HCT116 (cell line): ENCODE measurements around the gene CLCA2. TPM values are rescaled to one million over a fixed set of nuclear protein-coding genes. Genes with fewer than 3 reads are reported as not detected.

Experiments used
- ATAC-seq: fragments of 200-7000 bp; cut with Tn5 transposase; 2 replicates; pipeline ENCODE4 v1.9.1; 2020; ENCODE audit warnings: mild to moderate bottlenecking, moderate library complexity
- BruUV-seq: library from RNA; stranded (reverse); fragments of 400-500 nt; replicated peaks from 2 replicates; lab custom pipeline; 2021; lab: Mats Ljungman, UMichigan
- CTCF ChIA-PET: fragments of 300-600 bp; sonication (Branson Sonifier 250); formaldehyde crosslinking; loops from one replicate; lab custom pipeline; 2021; ENCODE audit warnings: antibody characterized with exemption; lab: Charles Lee
- POLR2A ChIA-PET: fragments of 300-600, 350-600 bp; sonication (Branson Sonifier 250); formaldehyde crosslinking; loops from one replicate; lab custom pipeline; 2021; ENCODE audit warnings: antibody characterized with exemption; lab: Charles Lee
- RAD21 ChIA-PET, 2 experiments: fragments of 300-600 bp; sonication (Branson Sonifier 250); formaldehyde crosslinking; loops; one replicate each; lab custom pipeline; 2023; ENCODE audit warnings: low total read pairs in 2 of 2; ENCODE audit not compliant: uncharacterized antibody in 2 of 2, unreplicated experiment in 2 of 2, low non-redundant PET in 1 of 2; lab: Charles Lee
- DNase-seq: peaks from one replicate; pipeline ENCODE4 v3.0.0-alpha.2; 2010; ENCODE audit warnings: low read depth, low spot score
- H2AFZ ChIP-seq: fragments of 200-600 bp; shearing (Covaris generic), sonication (generic); 2 replicates; pipeline ENCODE4 v1.6.1; 2017; ENCODE audit warnings: low read depth, mixed run types, mixed read lengths, antibody characterized with exemption, low read length; ENCODE audit not compliant: poor library complexity, severe bottlenecking
- H3K27ac ChIP-seq: 2 replicates; pipeline ENCODE4 v1.5.1; 2012; ENCODE audit warnings: low read depth, low read length
- H3K27me3 ChIP-seq: fragments of 200-600 bp; sonication (generic); 2 replicates; pipeline ENCODE4 v1.6.1; 2016; ENCODE audit warnings: mixed run types, low read length, mixed read lengths; ENCODE audit not compliant: insufficient read depth
- H3K36me3 ChIP-seq, 2 experiments: fragments of 200-500 bp in 1 of 2; fragments of 200-600 bp in 1 of 2; sonication (Bioruptor generic) in 1 of 2; sonication (generic) in 1 of 2; 2 replicates each; pipeline versions ENCODE4 v1.5.1 to v1.6.1; 2014 to 2016; ENCODE audit warnings: low read length in 2 of 2, inconsistent platforms in 1 of 2, mixed read lengths in 1 of 2, mixed run types in 1 of 2; ENCODE audit not compliant: insufficient read depth in 2 of 2, control insufficient read depth in 1 of 2
- H3K4me1 ChIP-seq, 2 experiments: fragments of 200-600 bp in 1 of 2; sonication (generic) in 1 of 2; 2 replicates each; pipeline versions ENCODE4 v1.5.1 to v1.6.1; 2012 to 2017; ENCODE audit warnings: low read length in 2 of 2, inconsistent platforms in 1 of 2, mild to moderate bottlenecking in 1 of 2, mixed read lengths in 1 of 2, mixed run types in 1 of 2, moderate library complexity in 1 of 2; ENCODE audit not compliant: insufficient read depth in 2 of 2, control insufficient read depth in 1 of 2
- H3K4me2 ChIP-seq: fragments of 200-600 bp; sonication (generic); 2 replicates; pipeline ENCODE4 v1.6.1; 2017; ENCODE audit warnings: mixed run types, low read length, mixed read lengths
- H3K4me3 ChIP-seq, 2 experiments: fragments of 200-600 bp in 1 of 2; sonication (generic) in 1 of 2; replicated peaks in 1 of 2; 2 replicates each; pipeline ENCODE4 v1.5.1; 2011 to 2016; ENCODE audit warnings: low read length in 2 of 2, control low read depth in 1 of 2, low read depth in 1 of 2, mild to moderate bottlenecking in 1 of 2, mixed read lengths in 1 of 2, mixed run types in 1 of 2
- H3K79me2 ChIP-seq: fragments of 200-600 bp; sonication (generic); 2 replicates; pipeline ENCODE4 v1.6.1; 2017; ENCODE audit warnings: mild to moderate bottlenecking, mixed run types, low read length, moderate library complexity, mixed read lengths; ENCODE audit not compliant: insufficient read depth
- H3K9ac ChIP-seq: fragments of 200-600 bp; sonication (generic); 2 replicates; pipeline ENCODE4 v1.6.1; 2016; ENCODE audit warnings: low read length, mixed read lengths
- H3K9me2 ChIP-seq: fragments of 200-600 bp; sonication (generic), shearing (Covaris generic); 2 replicates; pipeline ENCODE4 v1.6.1; 2017; ENCODE audit warnings: mixed run types, mild to moderate bottlenecking, moderate library complexity; ENCODE audit not compliant: insufficient read depth
- H3K9me3 ChIP-seq, 2 experiments: fragments of 200-500 bp in 1 of 2; fragments of 200-600 bp in 1 of 2; sonication (Bioruptor generic) in 1 of 2; sonication (generic) in 1 of 2; 2 replicates each; pipeline ENCODE4 v1.6.1; 2014 to 2017; ENCODE audit warnings: low read length in 2 of 2, mixed read lengths in 2 of 2, inconsistent platforms in 1 of 2, low read depth in 1 of 2, mild to moderate bottlenecking in 1 of 2, mixed run types in 1 of 2, moderate library complexity in 1 of 2; ENCODE audit not compliant: control insufficient read depth in 1 of 2, insufficient read depth in 1 of 2
- H4K20me1 ChIP-seq: fragments of 200-600 bp; sonication (generic), shearing (Covaris generic); 2 replicates; pipeline ENCODE4 v1.6.1; 2017; ENCODE audit warnings: mixed run types, mild to moderate bottlenecking, moderate library complexity; ENCODE audit not compliant: insufficient read depth
- EGR1 ChIP-seq: IDR thresholded peaks from 2 replicates; pipeline ENCODE4 v1.6.1; 2012; ENCODE audit warnings: low read depth
- ELF1 ChIP-seq: IDR thresholded peaks from 2 replicates; pipeline ENCODE4 v1.6.1; 2012; ENCODE audit warnings: low read depth, borderline replicate concordance
- EZH2 ChIP-seq: fragments of 200-600 bp; sonication (generic); IDR thresholded peaks from 2 replicates; pipeline ENCODE4 v1.6.1; 2017; ENCODE audit warnings: antibody characterized with exemption, mixed run types
- EZH2phosphoT487 ChIP-seq: fragments of 200-600 bp; IDR thresholded peaks from 2 replicates; pipeline ENCODE4 v1.6.1; 2018; ENCODE audit warnings: antibody characterized with exemption, borderline replicate concordance
- FOSL1 ChIP-seq: IDR thresholded peaks from 2 replicates; pipeline ENCODE4 v1.6.1; 2012; ENCODE audit warnings: low read depth
- JUND ChIP-seq: IDR thresholded peaks from 2 replicates; pipeline ENCODE4 v1.6.1; 2012
- POLR2A ChIP-seq: IDR thresholded peaks from 2 replicates; pipeline ENCODE4 v1.7.0; 2011; ENCODE audit warnings: borderline replicate concordance; ENCODE audit not compliant: insufficient read depth, insufficient read length; ENCODE audit errors: extremely low read depth
- POLR2AphosphoS5 ChIP-seq: IDR thresholded peaks from 2 replicates; pipeline ENCODE4 v1.6.1; 2011; ENCODE audit warnings: mild to moderate bottlenecking, low read depth, low read length, moderate library complexity
- RAD21 ChIP-seq: IDR thresholded peaks from 2 replicates; pipeline ENCODE4 v1.6.1; 2012; ENCODE audit warnings: low read depth, mild to moderate bottlenecking
- SIN3A ChIP-seq: IDR thresholded peaks from 2 replicates; pipeline ENCODE4 v1.6.1; 2012; ENCODE audit warnings: low read depth
- SP1 ChIP-seq: IDR thresholded peaks from 2 replicates; pipeline ENCODE4 v1.6.1; 2012; ENCODE audit warnings: low read depth
- SRF ChIP-seq: IDR thresholded peaks from 2 replicates; pipeline ENCODE4 v1.6.1; 2012; ENCODE audit warnings: low read depth
- TCF7L2 ChIP-seq: IDR thresholded peaks from 2 replicates; pipeline ENCODE4 v1.7.0; 2011; ENCODE audit warnings: borderline replicate concordance, inconsistent platforms; ENCODE audit not compliant: insufficient read depth, insufficient read length; ENCODE audit errors: extremely low read depth
- YY1 ChIP-seq: IDR thresholded peaks from 2 replicates; pipeline ENCODE4 v1.6.1; 2011; ENCODE audit warnings: low read length, low read depth, moderate library complexity, mild to moderate bottlenecking; ENCODE audit not compliant: insufficient replicate concordance; ENCODE audit errors: extremely low read depth
- ZFX ChIP-seq: fragments of 450-650 bp; IDR thresholded peaks from 2 replicates; pipeline ENCODE4 v1.6.1; 2017
- ZNF274 ChIP-seq: fragments of 200-500 bp; sonication (Bioruptor generic); IDR thresholded peaks from 2 replicates; pipeline ENCODE4 v1.6.1; 2014; ENCODE audit warnings: mild to moderate bottlenecking, low read depth, low read length, inconsistent platforms
- intact Hi-C: fragments of 100-400 bp; cut with micrococcal nuclease; formaldehyde crosslinking; loops from 2 replicates; pipeline ENCODE4 v1.10.0; 2022
- total RNA-seq: library from RNA; stranded (reverse); gene quantifications from one replicate; pipeline ENCODE4 v1.2.1, GENCODE V29; 2021; ENCODE audit not compliant: unreplicated experiment
- TF ChIP-seq, protein P1 (sequence below): IDR thresholded peaks from 2 replicates; pipeline ENCODE4 v1.6.1; 2012; ENCODE audit warnings: low read depth
- TF ChIP-seq, protein P2 (sequence below): IDR thresholded peaks from 2 replicates; pipeline ENCODE4 v1.6.1; 2012
- TF ChIP-seq, protein P3 (sequence below), 3 experiments: fragments of 200-600 bp in 1 of 3; sonication (generic) in 1 of 3; IDR thresholded peaks in 2 of 3; conservative IDR thresholded peaks in 1 of 3; 2 replicates each; pipeline ENCODE4 v1.5.1; 2012 to 2017; ENCODE audit warnings: low read depth in 2 of 3, low read length in 2 of 3, antibody characterized with exemption in 1 of 3, borderline replicate concordance in 1 of 3, control low read depth in 1 of 3, mild to moderate bottlenecking in 1 of 3, mixed read lengths in 1 of 3, mixed run types in 1 of 3, moderate library complexity in 1 of 3; ENCODE audit not compliant: insufficient read depth in 1 of 3
- TF ChIP-seq, protein P4 (sequence below): IDR thresholded peaks from 2 replicates; pipeline ENCODE4 v1.6.1; 2011; ENCODE audit warnings: mild to moderate bottlenecking, low read length, moderate library complexity; ENCODE audit not compliant: insufficient replicate concordance; ENCODE audit errors: extremely low read depth

The CLCA2 gene
- total RNA-seq, 1 experiment from 2014 or later: not detected

DNA sequence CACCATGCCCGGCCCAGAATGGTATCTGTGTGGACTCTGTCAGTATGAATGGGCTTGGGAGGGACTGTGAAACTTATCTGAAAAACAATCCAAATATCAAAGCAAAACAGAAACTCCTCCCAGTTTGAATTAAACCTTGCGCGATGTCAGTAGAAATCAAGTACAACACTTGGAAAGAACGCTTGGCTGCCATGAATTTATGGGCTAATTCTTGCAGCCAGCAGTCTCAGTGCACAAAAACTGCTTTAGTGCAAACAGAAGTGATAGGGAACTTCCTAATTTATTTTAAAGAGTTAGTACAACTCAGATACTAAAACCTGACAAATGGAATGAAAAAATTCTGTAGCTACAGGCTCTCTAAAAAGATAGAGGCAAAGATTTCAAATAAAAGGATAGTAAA, 53.3 kb downstream of the CLCA2 start:
- RAD21 ChIA-PET: no interaction called here
- H3K36me3 ChIP-seq: no peaks in the 10 kb centered on the region
- no peak for ATAC-seq
- H3K27me3 ChIP-seq: no peaks in the 10 kb centered on the region
- H3K9me2 ChIP-seq: no peaks in the 10 kb centered on the region
- H3K9me3 ChIP-seq: no peaks in the 10 kb centered on the region
- H3K27ac ChIP-seq: no peak overlapping the region
- CTCF ChIA-PET: no interaction called here
- H3K9ac ChIP-seq: no peak overlapping the region
- no peaks in the 10 kb centered on the region for H3K79me2 ChIP-seq
- no peak overlapping the region for H2AFZ ChIP-seq
- no peak overlapping the region for H3K4me2 ChIP-seq
- no peak overlapping the region for H3K4me3 ChIP-seq
- no peaks in the 10 kb centered on the region for H4K20me1 ChIP-seq
- no peaks in the 10 kb centered on the region for H3K4me1 ChIP-seq
- no TSS peak for BruUV-seq
- intact Hi-C loops: loop anchor here (10.0 kb wide), 1 partner anchor 608 kb away; no protein-coding TSS in a partner anchor
- DNase-seq: no peak
- TF ChIP-seq JUND: no peak
- TF ChIP-seq EGR1: no peak
- TF ChIP-seq POLR2AphosphoS5: no peak
- no peak for TF ChIP-seq EZH2phosphoT487
- TF ChIP-seq, protein P1, sequence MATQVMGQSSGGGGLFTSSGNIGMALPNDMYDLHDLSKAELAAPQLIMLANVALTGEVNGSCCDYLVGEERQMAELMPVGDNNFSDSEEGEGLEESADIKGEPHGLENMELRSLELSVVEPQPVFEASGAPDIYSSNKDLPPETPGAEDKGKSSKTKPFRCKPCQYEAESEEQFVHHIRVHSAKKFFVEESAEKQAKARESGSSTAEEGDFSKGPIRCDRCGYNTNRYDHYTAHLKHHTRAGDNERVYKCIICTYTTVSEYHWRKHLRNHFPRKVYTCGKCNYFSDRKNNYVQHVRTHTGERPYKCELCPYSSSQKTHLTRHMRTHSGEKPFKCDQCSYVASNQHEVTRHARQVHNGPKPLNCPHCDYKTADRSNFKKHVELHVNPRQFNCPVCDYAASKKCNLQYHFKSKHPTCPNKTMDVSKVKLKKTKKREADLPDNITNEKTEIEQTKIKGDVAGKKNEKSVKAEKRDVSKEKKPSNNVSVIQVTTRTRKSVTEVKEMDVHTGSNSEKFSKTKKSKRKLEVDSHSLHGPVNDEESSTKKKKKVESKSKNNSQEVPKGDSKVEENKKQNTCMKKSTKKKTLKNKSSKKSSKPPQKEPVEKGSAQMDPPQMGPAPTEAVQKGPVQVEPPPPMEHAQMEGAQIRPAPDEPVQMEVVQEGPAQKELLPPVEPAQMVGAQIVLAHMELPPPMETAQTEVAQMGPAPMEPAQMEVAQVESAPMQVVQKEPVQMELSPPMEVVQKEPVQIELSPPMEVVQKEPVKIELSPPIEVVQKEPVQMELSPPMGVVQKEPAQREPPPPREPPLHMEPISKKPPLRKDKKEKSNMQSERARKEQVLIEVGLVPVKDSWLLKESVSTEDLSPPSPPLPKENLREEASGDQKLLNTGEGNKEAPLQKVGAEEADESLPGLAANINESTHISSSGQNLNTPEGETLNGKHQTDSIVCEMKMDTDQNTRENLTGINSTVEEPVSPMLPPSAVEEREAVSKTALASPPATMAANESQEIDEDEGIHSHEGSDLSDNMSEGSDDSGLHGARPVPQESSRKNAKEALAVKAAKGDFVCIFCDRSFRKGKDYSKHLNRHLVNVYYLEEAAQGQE: no peak
- TF ChIP-seq EZH2: no peak
- no peak for TF ChIP-seq ELF1
- no peak for TF ChIP-seq FOSL1
- no peak for TF ChIP-seq RAD21
- TF ChIP-seq SRF: no peak
- TF ChIP-seq, protein P2, sequence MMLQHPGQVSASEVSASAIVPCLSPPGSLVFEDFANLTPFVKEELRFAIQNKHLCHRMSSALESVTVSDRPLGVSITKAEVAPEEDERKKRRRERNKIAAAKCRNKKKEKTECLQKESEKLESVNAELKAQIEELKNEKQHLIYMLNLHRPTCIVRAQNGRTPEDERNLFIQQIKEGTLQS: no peak
- no peak for TF ChIP-seq ZNF274
- TF ChIP-seq POLR2A: no peak
- TF ChIP-seq ZFX: no peak
- TF ChIP-seq SP1: no peak
- TF ChIP-seq, protein P3, sequence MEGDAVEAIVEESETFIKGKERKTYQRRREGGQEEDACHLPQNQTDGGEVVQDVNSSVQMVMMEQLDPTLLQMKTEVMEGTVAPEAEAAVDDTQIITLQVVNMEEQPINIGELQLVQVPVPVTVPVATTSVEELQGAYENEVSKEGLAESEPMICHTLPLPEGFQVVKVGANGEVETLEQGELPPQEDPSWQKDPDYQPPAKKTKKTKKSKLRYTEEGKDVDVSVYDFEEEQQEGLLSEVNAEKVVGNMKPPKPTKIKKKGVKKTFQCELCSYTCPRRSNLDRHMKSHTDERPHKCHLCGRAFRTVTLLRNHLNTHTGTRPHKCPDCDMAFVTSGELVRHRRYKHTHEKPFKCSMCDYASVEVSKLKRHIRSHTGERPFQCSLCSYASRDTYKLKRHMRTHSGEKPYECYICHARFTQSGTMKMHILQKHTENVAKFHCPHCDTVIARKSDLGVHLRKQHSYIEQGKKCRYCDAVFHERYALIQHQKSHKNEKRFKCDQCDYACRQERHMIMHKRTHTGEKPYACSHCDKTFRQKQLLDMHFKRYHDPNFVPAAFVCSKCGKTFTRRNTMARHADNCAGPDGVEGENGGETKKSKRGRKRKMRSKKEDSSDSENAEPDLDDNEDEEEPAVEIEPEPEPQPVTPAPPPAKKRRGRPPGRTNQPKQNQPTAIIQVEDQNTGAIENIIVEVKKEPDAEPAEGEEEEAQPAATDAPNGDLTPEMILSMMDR (IDR thresholded peaks at IDR 0.05 in 2 of 3, conservative IDR thresholded peaks at IDR 0.05 in 1 of 3; ENCODE audit: borderline replicate concordance in 1 of 3, insufficient read depth in 1 of 3, low read depth in 2 of 3, low read length in 2 of 3): no peak
- no peak for TF ChIP-seq SIN3A
- no peak for TF ChIP-seq TCF7L2
- no peak for TF ChIP-seq YY1
- TF ChIP-seq, protein P4, sequence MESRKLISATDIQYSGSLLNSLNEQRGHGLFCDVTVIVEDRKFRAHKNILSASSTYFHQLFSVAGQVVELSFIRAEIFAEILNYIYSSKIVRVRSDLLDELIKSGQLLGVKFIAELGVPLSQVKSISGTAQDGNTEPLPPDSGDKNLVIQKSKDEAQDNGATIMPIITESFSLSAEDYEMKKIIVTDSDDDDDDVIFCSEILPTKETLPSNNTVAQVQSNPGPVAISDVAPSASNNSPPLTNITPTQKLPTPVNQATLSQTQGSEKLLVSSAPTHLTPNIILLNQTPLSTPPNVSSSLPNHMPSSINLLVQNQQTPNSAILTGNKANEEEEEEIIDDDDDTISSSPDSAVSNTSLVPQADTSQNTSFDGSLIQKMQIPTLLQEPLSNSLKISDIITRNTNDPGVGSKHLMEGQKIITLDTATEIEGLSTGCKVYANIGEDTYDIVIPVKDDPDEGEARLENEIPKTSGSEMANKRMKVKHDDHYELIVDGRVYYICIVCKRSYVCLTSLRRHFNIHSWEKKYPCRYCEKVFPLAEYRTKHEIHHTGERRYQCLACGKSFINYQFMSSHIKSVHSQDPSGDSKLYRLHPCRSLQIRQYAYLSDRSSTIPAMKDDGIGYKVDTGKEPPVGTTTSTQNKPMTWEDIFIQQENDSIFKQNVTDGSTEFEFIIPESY: no peak
- POLR2A ChIA-PET: no interaction called here
